H1 (cell line): ENCODE results near the gene ACAD11. TPM values are rescaled to one million over a fixed set of nuclear protein-coding genes. Genes with fewer than 3 reads are reported as not detected.
A peak's percentile ranks its signal among the peaks of the same experiment; 100 is the strongest.
"Not testable (repeated sequence)": the region's sequence is repeated elsewhere in the genome, so short reads cannot be mapped to it uniquely, and the experiment has no call there.

ENCODE experiments used
- CTCF ChIA-PET: fragments of 300-600 bp; sonication (Branson Sonifier 250); formaldehyde crosslinking; loops from one replicate; lab custom pipeline; 2021; ENCODE audit not compliant: partially characterized antibody; lab: Charles Lee
- POLR2A ChIA-PET: fragments of 300-600 bp; sonication (Branson Sonifier 250); formaldehyde crosslinking; loops from one replicate; lab custom pipeline; 2021; ENCODE audit warnings: inconsistent platforms; ENCODE audit not compliant: partially characterized antibody; lab: Charles Lee
- DNase-seq, 2 experiments: peaks; one replicate each; pipeline versions ENCODE4 v3.0.0 to v3.0.0-alpha.2; 2010 to 2022; ENCODE audit warnings: low spot score in 2 of 2, low read depth in 1 of 2, mixed read lengths in 1 of 2
- FAIRE-seq: peaks from 2 replicates; lab custom pipeline; 2011; peaks lifted over from hg19 to GRCh38; lab: Jason Lieb, UNC
- H2AFZ ChIP-seq: 2 replicates; pipeline ENCODE4 v1.8.1; 2012; ENCODE audit warnings: low read length, inconsistent platforms
- H2AK5ac ChIP-seq: 2 replicates; pipeline ENCODE4 v1.6.1; 2013; ENCODE audit warnings: low read depth, low read length
- H2BK120ac ChIP-seq: replicated peaks from 2 replicates; pipeline ENCODE3; 2013; ENCODE audit warnings: low read depth, low read length, inconsistent platforms
- H2BK12ac ChIP-seq: 2 replicates; pipeline ENCODE4 v1.6.1; 2013; ENCODE audit warnings: low read depth, low read length
- H2BK15ac ChIP-seq: 2 replicates; pipeline ENCODE4 v1.6.1; 2013; ENCODE audit warnings: low read length
- H2BK20ac ChIP-seq: 2 replicates; pipeline ENCODE4 v1.6.1; 2013; ENCODE audit warnings: low read length
- H2BK5ac ChIP-seq: 2 replicates; pipeline ENCODE4 v1.6.1; 2013; ENCODE audit warnings: low read depth, low read length
- H3K14ac ChIP-seq: 2 replicates; pipeline ENCODE4 v1.6.1; 2013; ENCODE audit warnings: inconsistent platforms; ENCODE audit not compliant: insufficient read length
- H3K18ac ChIP-seq: 2 replicates; pipeline ENCODE4 v1.6.1; 2013; ENCODE audit warnings: low read length; ENCODE audit errors: extremely low read depth
- H3K23ac ChIP-seq: 2 replicates; pipeline ENCODE4 v1.6.1; 2013; ENCODE audit warnings: inconsistent platforms; ENCODE audit not compliant: insufficient read length
- H3K23me2 ChIP-seq: 2 replicates; pipeline ENCODE4 v1.6.1; 2013; ENCODE audit warnings: low read depth, low read length
- H3K27ac ChIP-seq: 2 replicates; pipeline ENCODE4 v1.6.1; 2011; ENCODE audit warnings: low read depth, low read length, inconsistent platforms
- H3K27me3 ChIP-seq, 4 experiments: replicated peaks in 1 of 4; 1 replicate in 1 of 4; 2 replicates in 3 of 4; pipeline versions ENCODE4 v1.6.1 to v1.8.1; 2011 to 2013; ENCODE audit warnings: low read length in 3 of 4, mild to moderate bottlenecking in 3 of 4, inconsistent platforms in 2 of 4, mixed read lengths in 2 of 4, moderate library complexity in 1 of 4; ENCODE audit not compliant: control insufficient read depth in 3 of 4, insufficient read depth in 3 of 4; ENCODE audit errors: extremely low read depth in 1 of 4
- H3K36me3 ChIP-seq, 4 experiments: 2 replicates each; pipeline versions ENCODE4 v1.6.1 to v1.8.1; 2011 to 2013; ENCODE audit warnings: mild to moderate bottlenecking in 4 of 4, low read length in 3 of 4, moderate library complexity in 2 of 4, control low read depth in 1 of 4, inconsistent platforms in 1 of 4; ENCODE audit not compliant: insufficient read depth in 4 of 4, control insufficient read depth in 2 of 4
- H3K4ac ChIP-seq: replicated peaks from 2 replicates; pipeline ENCODE3; 2013; ENCODE audit warnings: low read length, low read depth, mixed read lengths, inconsistent platforms; ENCODE audit not compliant: insufficient read length
- H3K4me1 ChIP-seq, 4 experiments: replicated peaks in 1 of 4; 1 replicate in 1 of 4; 2 replicates in 3 of 4; pipeline versions ENCODE4 v1.6.1 to v1.8.1; 2011 to 2013; ENCODE audit warnings: low read length in 3 of 4, inconsistent platforms in 2 of 4, mixed read lengths in 1 of 4; ENCODE audit not compliant: insufficient read depth in 4 of 4, control insufficient read depth in 3 of 4
- H3K4me2 ChIP-seq, 2 experiments: 2 replicates each; pipeline versions ENCODE4 v1.6.1 to v1.8.1; 2011 to 2013; ENCODE audit warnings: low read depth in 2 of 2, low read length in 2 of 2, control low read depth in 1 of 2, inconsistent platforms in 1 of 2, mild to moderate bottlenecking in 1 of 2; ENCODE audit not compliant: insufficient read depth in 1 of 2
- H3K4me3 ChIP-seq, 4 experiments: fragments of 200-600, 300-600 bp in 1 of 4; sonication (generic), shearing (Covaris generic), sonication (Bioruptor Twin) in 1 of 4; 2 replicates each; pipeline versions ENCODE4 v1.5.1 to v1.8.1; 2011 to 2016; ENCODE audit warnings: low read length in 4 of 4, low read depth in 3 of 4, control low read depth in 2 of 4, inconsistent platforms in 2 of 4, mild to moderate bottlenecking in 2 of 4, mixed read lengths in 1 of 4, moderate library complexity in 1 of 4; ENCODE audit not compliant: insufficient read depth in 2 of 4; ENCODE audit errors: extremely low read depth in 1 of 4
- H3K56ac ChIP-seq: replicated peaks from 2 replicates; pipeline ENCODE3; 2013; ENCODE audit warnings: low read depth, mild to moderate bottlenecking, mixed read lengths, low read length, inconsistent platforms; ENCODE audit not compliant: insufficient read length
- H3K79me1 ChIP-seq: 2 replicates; pipeline ENCODE4 v1.6.1; 2013; ENCODE audit warnings: low read depth, low read length, control low read depth
- H3K79me2 ChIP-seq, 2 experiments: 2 replicates each; pipeline versions ENCODE4 v1.6.1 to v1.8.1; 2012 to 2013; ENCODE audit warnings: low read length in 2 of 2, mild to moderate bottlenecking in 2 of 2, inconsistent platforms in 1 of 2; ENCODE audit not compliant: insufficient read depth in 2 of 2, control insufficient read depth in 1 of 2
- H3K9ac ChIP-seq, 4 experiments: replicated peaks in 1 of 4; 1 replicate in 1 of 4; 2 replicates in 3 of 4; pipeline versions ENCODE4 v1.6.1 to v1.8.1; 2011 to 2013; ENCODE audit warnings: low read depth in 3 of 4, low read length in 3 of 4, control low read depth in 2 of 4, mild to moderate bottlenecking in 2 of 4, moderate library complexity in 2 of 4, inconsistent platforms in 1 of 4; ENCODE audit errors: extremely low read depth in 1 of 4
- H3K9me3 ChIP-seq, 2 experiments: 2 replicates each; pipeline versions ENCODE4 v1.6.1 to v1.8.1; 2012 to 2013; ENCODE audit warnings: mild to moderate bottlenecking in 2 of 2, moderate library complexity in 2 of 2, control low read depth in 1 of 2, inconsistent platforms in 1 of 2, low read depth in 1 of 2, low read length in 1 of 2, mixed read lengths in 1 of 2; ENCODE audit not compliant: insufficient read depth in 2 of 2
- H4K20me1 ChIP-seq, 2 experiments: replicated peaks in 1 of 2; 2 replicates each; pipeline versions ENCODE3 to v1.8.1; 2011 to 2013; ENCODE audit warnings: inconsistent platforms in 2 of 2, low read length in 2 of 2, mild to moderate bottlenecking in 1 of 2; ENCODE audit not compliant: insufficient read depth in 2 of 2, control insufficient read depth in 1 of 2
- H4K5ac ChIP-seq: 2 replicates; pipeline ENCODE4 v1.6.1; 2013; ENCODE audit warnings: low read length, low read depth, mixed read lengths, inconsistent platforms; ENCODE audit not compliant: insufficient read length
- H4K8ac ChIP-seq: 2 replicates; pipeline ENCODE4 v1.8.0; 2013; ENCODE audit warnings: mild to moderate bottlenecking, moderate library complexity, low read length, inconsistent platforms; ENCODE audit not compliant: insufficient read depth; ENCODE audit errors: extremely low read depth
- H4K91ac ChIP-seq: replicated peaks from 2 replicates; pipeline ENCODE3; 2013; ENCODE audit warnings: low read length, mixed read lengths, inconsistent platforms; ENCODE audit not compliant: insufficient read length
- NRF1 ChIP-seq: IDR thresholded peaks from 2 replicates; pipeline ENCODE4 v1.6.1; 2011; ENCODE audit warnings: mild to moderate bottlenecking, low read depth, low read length, improper control_type of control experiment
- WGBS, 2 experiments: shearing (Covaris generic) in 1 of 2; methylation state at CpG; one replicate each; pipeline versions ENCODE4 v1.1.6 to v1.1.7; 2013 to 2015; ENCODE audit warnings: low lambda C conversion rate in 2 of 2, mixed read lengths in 2 of 2, inconsistent platforms in 1 of 2, low coverage in 1 of 2, missing lambda C conversion rate in 1 of 2; ENCODE audit not compliant: insufficient replicate concordance in 2 of 2, insufficient coverage in 1 of 2, insufficient read length in 1 of 2; ENCODE audit errors: extremely low coverage in 1 of 2, missing lambda C conversion rate in 1 of 2; 5-methylcytosine and 5-hydroxymethylcytosine counted together
- polyA plus RNA-seq, 7 experiments: library from polyadenylated mRNA; depleted of rRNA in 3 of 7; stranded (reverse) in 5 of 7; unstranded in 2 of 7; fragments of >200 nt in 5 of 7; fragments of 200-250 nt in 2 of 7; gene quantifications; 1 replicate in 5 of 7; 2 replicates in 1 of 7; 4 replicates in 1 of 7; pipeline versions ENCODE4 v1.2.1 to v1.2.3, GENCODE V29; 2011 to 2013; ENCODE audit warnings: missing spikeins in 2 of 7, mixed read lengths in 2 of 7
- total RNA-seq: library from RNA; stranded (reverse); fragmentation: NEBNext Ultra II Directional; extraction: Animal tissue kit (Norgen Biotek cat#: 25700); gene quantifications from 2 replicates; pipeline ENCODE4 v1.2.1, GENCODE V29; 2021

The ACAD11 gene
- total and polyA plus RNA-seq, 2 of the 8 experiments (the other 6 are each of a cell fraction or from before 2014, with no cell fraction given), result 5.5 to 11.0 TPM

DNA sequence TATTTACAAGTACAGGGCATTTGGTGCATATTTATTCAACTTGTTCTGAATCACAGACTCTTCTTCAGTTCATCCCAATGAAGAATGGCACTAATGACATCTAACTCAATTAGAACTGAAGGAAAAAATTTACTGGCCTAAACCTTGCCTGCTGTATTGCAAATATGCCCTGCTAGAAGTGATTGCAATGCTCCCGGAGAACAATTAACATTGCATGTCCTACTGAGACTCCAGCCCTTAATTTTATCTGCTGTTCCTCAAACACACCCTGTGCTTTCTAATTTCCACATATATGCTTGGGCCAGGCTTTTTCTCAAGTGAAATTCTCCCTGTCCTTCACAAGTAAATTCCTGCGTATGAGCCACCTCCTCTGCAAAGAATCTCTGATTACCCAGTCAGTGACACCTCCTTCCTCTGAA lies 54.2 kb downstream of the ACAD11 start (continued):
- TF ChIP-seq NRF1, result no peak

DNA sequence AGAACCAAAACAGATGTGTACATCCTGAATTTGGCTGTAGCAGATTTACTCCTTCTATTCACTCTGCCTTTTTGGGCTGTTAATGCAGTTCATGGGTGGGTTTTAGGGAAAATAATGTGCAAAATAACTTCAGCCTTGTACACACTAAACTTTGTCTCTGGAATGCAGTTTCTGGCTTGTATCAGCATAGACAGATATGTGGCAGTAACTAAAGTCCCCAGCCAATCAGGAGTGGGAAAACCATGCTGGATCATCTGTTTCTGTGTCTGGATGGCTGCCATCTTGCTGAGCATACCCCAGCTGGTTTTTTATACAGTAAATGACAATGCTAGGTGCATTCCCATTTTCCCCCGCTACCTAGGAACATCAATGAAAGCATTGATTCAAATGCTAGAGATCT lies 59.0 kb downstream of the ACAD11 start:
- POLR2A ChIA-PET, result not testable (repeated sequence)

More for the DNA sequence above, 59.0 kb downstream of the ACAD11 start:
- H4K91ac ChIP-seq, H3K36me3 ChIP-seq, H2BK12ac ChIP-seq, H3K9ac ChIP-seq, H3K79me2 ChIP-seq, H3K27me3 ChIP-seq, H2BK15ac ChIP-seq, H2BK20ac ChIP-seq, H3K14ac ChIP-seq, H2AFZ ChIP-seq, H3K79me1 ChIP-seq, H4K5ac ChIP-seq, H3K27ac ChIP-seq, H2BK120ac ChIP-seq, H3K4me2 ChIP-seq, H3K18ac ChIP-seq, H3K9me3 ChIP-seq, H3K56ac ChIP-seq, H3K23ac ChIP-seq, H4K20me1 ChIP-seq, H3K4me3 ChIP-seq, H3K4ac ChIP-seq, H4K8ac ChIP-seq, DNase-seq, CTCF ChIA-PET, H2BK5ac ChIP-seq, H3K23me2 ChIP-seq, H3K4me1 ChIP-seq, H2AK5ac ChIP-seq: not testable (repeated sequence)
- FAIRE-seq, result peak; percentile 39
- no CpG with 5 or more reads among the region's 1 CpG for WGBS, 2 experiments
